WI38 (cell line): ENCODE data around the gene VLDLR.

Experiments used
- H3K4me3 ChIP-seq: 2 replicates; pipeline ENCODE4 v1.5.1; 2011; ENCODE audit warnings: low read depth, mild to moderate bottlenecking, control low read depth, low read length
- CTCF ChIP-seq: IDR thresholded peaks from 2 replicates; pipeline ENCODE4 v1.5.1; 2012; ENCODE audit warnings: low read depth, mild to moderate bottlenecking, control low read depth, low read length

Gene VLDLR

GRCh38 chr9:2675834-2676233 lies 54.2 kb downstream of the VLDLR start:
- no peak for TF ChIP-seq CTCF
- H3K4me3 ChIP-seq = no peak overlapping the region

- no peak overlapping the region for H3K4me3 ChIP-seq
- TF ChIP-seq CTCF = no peak
Observed at GRCh38 chr9:2676466-2676865, 54.9 kb downstream of the VLDLR start.

- no peak for TF ChIP-seq CTCF
- no peak overlapping the region for H3K4me3 ChIP-seq
Observed at GRCh38 chr9:2677915-2678889, 56.6 kb downstream of the VLDLR start.

GRCh38 chr9:2679011-2679410 lies 57.4 kb downstream of the VLDLR start:
- H3K4me3 ChIP-seq = no peak overlapping the region
- TF ChIP-seq CTCF = no peak

GRCh38 chr9:2681981-2682380 lies 60.4 kb downstream of the VLDLR start:
- H3K4me3 ChIP-seq = no peak overlapping the region
- TF ChIP-seq CTCF = no peak

GRCh38 chr9:2686911-2687310 lies 65.3 kb downstream of the VLDLR start:
- TF ChIP-seq CTCF = no peak
- H3K4me3 ChIP-seq = no peak overlapping the region

GRCh38 chr9:2688636-2689035 lies 67.0 kb downstream of the VLDLR start:
- no peak for TF ChIP-seq CTCF
- no peak overlapping the region for H3K4me3 ChIP-seq
